H1 (cell line): ENCODE measurements around the gene ALPP. TPM values are rescaled to one million over a fixed set of nuclear protein-coding genes. Genes with fewer than 3 reads are reported as not detected.

Experiments used
- CTCF ChIA-PET: fragments of 300-600 bp; sonication (Branson Sonifier 250); formaldehyde crosslinking; loops from one replicate; lab custom pipeline; 2021; ENCODE audit not compliant: partially characterized antibody; lab: Charles Lee
- POLR2A ChIA-PET: fragments of 300-600 bp; sonication (Branson Sonifier 250); formaldehyde crosslinking; loops from one replicate; lab custom pipeline; 2021; ENCODE audit warnings: inconsistent platforms; ENCODE audit not compliant: partially characterized antibody; lab: Charles Lee
- DNase-seq, 2 experiments: peaks; one replicate each; pipeline versions ENCODE4 v3.0.0 to v3.0.0-alpha.2; 2010 to 2022; ENCODE audit warnings: low spot score in 2 of 2, low read depth in 1 of 2, mixed read lengths in 1 of 2
- FAIRE-seq: peaks from 2 replicates; lab custom pipeline; 2011; peaks lifted over from hg19 to GRCh38; lab: Jason Lieb, UNC
- H2AFZ ChIP-seq: 2 replicates; pipeline ENCODE4 v1.8.1; 2012; ENCODE audit warnings: low read length, inconsistent platforms
- H2AK5ac ChIP-seq: 2 replicates; pipeline ENCODE4 v1.6.1; 2013; ENCODE audit warnings: low read depth, low read length
- H2BK120ac ChIP-seq: replicated peaks from 2 replicates; pipeline ENCODE3; 2013; ENCODE audit warnings: low read depth, low read length, inconsistent platforms
- H2BK12ac ChIP-seq: 2 replicates; pipeline ENCODE4 v1.6.1; 2013; ENCODE audit warnings: low read depth, low read length
- H2BK15ac ChIP-seq: 2 replicates; pipeline ENCODE4 v1.6.1; 2013; ENCODE audit warnings: low read length
- H2BK20ac ChIP-seq: 2 replicates; pipeline ENCODE4 v1.6.1; 2013; ENCODE audit warnings: low read length
- H2BK5ac ChIP-seq: 2 replicates; pipeline ENCODE4 v1.6.1; 2013; ENCODE audit warnings: low read depth, low read length
- H3K14ac ChIP-seq: 2 replicates; pipeline ENCODE4 v1.6.1; 2013; ENCODE audit warnings: inconsistent platforms; ENCODE audit not compliant: insufficient read length
- H3K18ac ChIP-seq: 2 replicates; pipeline ENCODE4 v1.6.1; 2013; ENCODE audit warnings: low read length; ENCODE audit errors: extremely low read depth
- H3K23ac ChIP-seq: 2 replicates; pipeline ENCODE4 v1.6.1; 2013; ENCODE audit warnings: inconsistent platforms; ENCODE audit not compliant: insufficient read length
- H3K23me2 ChIP-seq: 2 replicates; pipeline ENCODE4 v1.6.1; 2013; ENCODE audit warnings: low read depth, low read length
- H3K27ac ChIP-seq: 2 replicates; pipeline ENCODE4 v1.6.1; 2011; ENCODE audit warnings: low read depth, low read length, inconsistent platforms
- H3K27me3 ChIP-seq, 4 experiments: replicated peaks in 1 of 4; 1 replicate in 1 of 4; 2 replicates in 3 of 4; pipeline versions ENCODE4 v1.6.1 to v1.8.1; 2011 to 2013; ENCODE audit warnings: low read length in 3 of 4, mild to moderate bottlenecking in 3 of 4, inconsistent platforms in 2 of 4, mixed read lengths in 2 of 4, moderate library complexity in 1 of 4; ENCODE audit not compliant: control insufficient read depth in 3 of 4, insufficient read depth in 3 of 4; ENCODE audit errors: extremely low read depth in 1 of 4
- H3K36me3 ChIP-seq, 4 experiments: 2 replicates each; pipeline versions ENCODE4 v1.6.1 to v1.8.1; 2011 to 2013; ENCODE audit warnings: mild to moderate bottlenecking in 4 of 4, low read length in 3 of 4, moderate library complexity in 2 of 4, control low read depth in 1 of 4, inconsistent platforms in 1 of 4; ENCODE audit not compliant: insufficient read depth in 4 of 4, control insufficient read depth in 2 of 4
- H3K4ac ChIP-seq: replicated peaks from 2 replicates; pipeline ENCODE3; 2013; ENCODE audit warnings: low read length, low read depth, mixed read lengths, inconsistent platforms; ENCODE audit not compliant: insufficient read length
- H3K4me1 ChIP-seq, 4 experiments: replicated peaks in 1 of 4; 1 replicate in 1 of 4; 2 replicates in 3 of 4; pipeline versions ENCODE4 v1.6.1 to v1.8.1; 2011 to 2013; ENCODE audit warnings: low read length in 3 of 4, inconsistent platforms in 2 of 4, mixed read lengths in 1 of 4; ENCODE audit not compliant: insufficient read depth in 4 of 4, control insufficient read depth in 3 of 4
- H3K4me2 ChIP-seq, 2 experiments: 2 replicates each; pipeline versions ENCODE4 v1.6.1 to v1.8.1; 2011 to 2013; ENCODE audit warnings: low read depth in 2 of 2, low read length in 2 of 2, control low read depth in 1 of 2, inconsistent platforms in 1 of 2, mild to moderate bottlenecking in 1 of 2; ENCODE audit not compliant: insufficient read depth in 1 of 2
- H3K4me3 ChIP-seq, 4 experiments: fragments of 200-600, 300-600 bp in 1 of 4; sonication (generic), shearing (Covaris generic), sonication (Bioruptor Twin) in 1 of 4; 2 replicates each; pipeline versions ENCODE4 v1.5.1 to v1.8.1; 2011 to 2016; ENCODE audit warnings: low read length in 4 of 4, low read depth in 3 of 4, control low read depth in 2 of 4, inconsistent platforms in 2 of 4, mild to moderate bottlenecking in 2 of 4, mixed read lengths in 1 of 4, moderate library complexity in 1 of 4; ENCODE audit not compliant: insufficient read depth in 2 of 4; ENCODE audit errors: extremely low read depth in 1 of 4
- H3K56ac ChIP-seq: replicated peaks from 2 replicates; pipeline ENCODE3; 2013; ENCODE audit warnings: low read depth, mild to moderate bottlenecking, mixed read lengths, low read length, inconsistent platforms; ENCODE audit not compliant: insufficient read length
- H3K79me1 ChIP-seq: 2 replicates; pipeline ENCODE4 v1.6.1; 2013; ENCODE audit warnings: low read depth, low read length, control low read depth
- H3K79me2 ChIP-seq, 2 experiments: 2 replicates each; pipeline versions ENCODE4 v1.6.1 to v1.8.1; 2012 to 2013; ENCODE audit warnings: low read length in 2 of 2, mild to moderate bottlenecking in 2 of 2, inconsistent platforms in 1 of 2; ENCODE audit not compliant: insufficient read depth in 2 of 2, control insufficient read depth in 1 of 2
- H3K9ac ChIP-seq, 4 experiments: replicated peaks in 1 of 4; 1 replicate in 1 of 4; 2 replicates in 3 of 4; pipeline versions ENCODE4 v1.6.1 to v1.8.1; 2011 to 2013; ENCODE audit warnings: low read depth in 3 of 4, low read length in 3 of 4, control low read depth in 2 of 4, mild to moderate bottlenecking in 2 of 4, moderate library complexity in 2 of 4, inconsistent platforms in 1 of 4; ENCODE audit errors: extremely low read depth in 1 of 4
- H3K9me3 ChIP-seq, 2 experiments: 2 replicates each; pipeline versions ENCODE4 v1.6.1 to v1.8.1; 2012 to 2013; ENCODE audit warnings: mild to moderate bottlenecking in 2 of 2, moderate library complexity in 2 of 2, control low read depth in 1 of 2, inconsistent platforms in 1 of 2, low read depth in 1 of 2, low read length in 1 of 2, mixed read lengths in 1 of 2; ENCODE audit not compliant: insufficient read depth in 2 of 2
- H4K20me1 ChIP-seq, 2 experiments: replicated peaks in 1 of 2; 2 replicates each; pipeline versions ENCODE3 to v1.8.1; 2011 to 2013; ENCODE audit warnings: inconsistent platforms in 2 of 2, low read length in 2 of 2, mild to moderate bottlenecking in 1 of 2; ENCODE audit not compliant: insufficient read depth in 2 of 2, control insufficient read depth in 1 of 2
- H4K5ac ChIP-seq: 2 replicates; pipeline ENCODE4 v1.6.1; 2013; ENCODE audit warnings: low read length, low read depth, mixed read lengths, inconsistent platforms; ENCODE audit not compliant: insufficient read length
- H4K8ac ChIP-seq: 2 replicates; pipeline ENCODE4 v1.8.0; 2013; ENCODE audit warnings: mild to moderate bottlenecking, moderate library complexity, low read length, inconsistent platforms; ENCODE audit not compliant: insufficient read depth; ENCODE audit errors: extremely low read depth
- H4K91ac ChIP-seq: replicated peaks from 2 replicates; pipeline ENCODE3; 2013; ENCODE audit warnings: low read length, mixed read lengths, inconsistent platforms; ENCODE audit not compliant: insufficient read length
- ASH2L ChIP-seq: fragments of 200-600, 300-600 bp; sonication (generic); IDR thresholded peaks from one replicate; pipeline ENCODE4 v1.7.1; 2017; ENCODE audit warnings: low read length
- HDAC2 ChIP-seq, 2 experiments: fragments of 300-600 bp in 1 of 2; sonication (generic) in 1 of 2; IDR thresholded peaks; 2 replicates each; pipeline ENCODE4 v1.6.1; 2011 to 2012; ENCODE audit warnings: low read depth in 2 of 2, low read length in 2 of 2, mild to moderate bottlenecking in 2 of 2, moderate library complexity in 2 of 2, borderline replicate concordance in 1 of 2, inconsistent platforms in 1 of 2
- MAFK ChIP-seq: IDR thresholded peaks from 2 replicates; pipeline ENCODE4 v1.6.1; 2012; ENCODE audit warnings: low read depth, mild to moderate bottlenecking, improper control_type of control experiment, low read length
- POLR2AphosphoS5 ChIP-seq: IDR thresholded peaks from 2 replicates; pipeline ENCODE4 v1.6.1; 2011; ENCODE audit warnings: low read depth, low read length
- RFX5 ChIP-seq: IDR thresholded peaks from 2 replicates; pipeline ENCODE4 v1.6.1; 2011; ENCODE audit warnings: low read depth, low read length, improper control_type of control experiment, borderline replicate concordance
- RXRA ChIP-seq: IDR thresholded peaks from 2 replicates; pipeline ENCODE4 v1.6.1; 2011; ENCODE audit warnings: low read depth, mild to moderate bottlenecking, low read length, moderate library complexity; ENCODE audit not compliant: insufficient read depth
- SIRT6 ChIP-seq: IDR thresholded peaks from one replicate; pipeline ENCODE4 v1.7.1; 2012; ENCODE audit warnings: low read length, inconsistent platforms
- SP2 ChIP-seq: IDR thresholded peaks from 2 replicates; pipeline ENCODE4 v1.6.1; 2012; ENCODE audit warnings: mild to moderate bottlenecking, low read length, inconsistent platforms
- TCF12 ChIP-seq: IDR thresholded peaks from 2 replicates; pipeline ENCODE4 v1.6.1; 2011; ENCODE audit warnings: low read depth, mild to moderate bottlenecking, low read length
- ZNF274 ChIP-seq: IDR thresholded peaks from 2 replicates; pipeline ENCODE4 v1.7.0; 2012; ENCODE audit warnings: low read length, borderline replicate concordance; ENCODE audit errors: extremely low read depth
- WGBS, 2 experiments: shearing (Covaris generic) in 1 of 2; methylation state at CpG; one replicate each; pipeline versions ENCODE4 v1.1.6 to v1.1.7; 2013 to 2015; ENCODE audit warnings: low lambda C conversion rate in 2 of 2, mixed read lengths in 2 of 2, inconsistent platforms in 1 of 2, low coverage in 1 of 2, missing lambda C conversion rate in 1 of 2; ENCODE audit not compliant: insufficient replicate concordance in 2 of 2, insufficient coverage in 1 of 2, insufficient read length in 1 of 2; ENCODE audit errors: extremely low coverage in 1 of 2, missing lambda C conversion rate in 1 of 2; 5-methylcytosine and 5-hydroxymethylcytosine counted together
- polyA plus RNA-seq, 7 experiments: library from polyadenylated mRNA; depleted of rRNA in 3 of 7; stranded (reverse) in 5 of 7; unstranded in 2 of 7; fragments of >200 nt in 5 of 7; fragments of 200-250 nt in 2 of 7; gene quantifications; 1 replicate in 5 of 7; 2 replicates in 1 of 7; 4 replicates in 1 of 7; pipeline versions ENCODE4 v1.2.1 to v1.2.3, GENCODE V29; 2011 to 2013; ENCODE audit warnings: missing spikeins in 2 of 7, mixed read lengths in 2 of 7
- total RNA-seq: library from RNA; stranded (reverse); fragmentation: NEBNext Ultra II Directional; extraction: Animal tissue kit (Norgen Biotek cat#: 25700); gene quantifications from 2 replicates; pipeline ENCODE4 v1.2.1, GENCODE V29; 2021

The ALPP gene
- total and polyA plus RNA-seq, 2 of the 8 experiments (the other 6 are each of a cell fraction or from before 2014, with no cell fraction given): 0.15 TPM

- peak overlapping the region; percentile 41 for H3K4ac ChIP-seq
- peaks cover 4% of the 10 kb centered on the region for H3K79me1 ChIP-seq
- H3K56ac ChIP-seq: no peak overlapping the region
- DNase-seq (no peak), FAIRE-seq (no peak)
- peaks cover 5 to 13% of the 10 kb centered on the region in 2 experiments for H4K20me1 ChIP-seq
- no peak overlapping the region for H3K23ac ChIP-seq
- CTCF ChIA-PET: interaction anchor here (1.1 to 9.8 kb wide), 10 partner anchors 12 to 102 kb away, joined by 3 to 80 read pairs (median 6); partner anchors contain the start of gene PRSS56
- peak overlapping the region; percentile 18 for H4K5ac ChIP-seq
- H3K9ac ChIP-seq: peak overlapping the region in 3 of 4 experiments; percentile 60 to 67 (median 64); a peak in 2 of 7 replicates
- peaks cover 4 to 34% (median 22%) of the 10 kb centered on the region in 4 experiments for H3K4me1 ChIP-seq
- H3K14ac ChIP-seq: no peak overlapping the region
- no peak overlapping the region for H2BK20ac ChIP-seq
- peak overlapping the region; percentile 34 for H4K91ac ChIP-seq
- peaks cover 12 to 40% (median 36%) of the 10 kb centered on the region in 4 experiments for H3K27me3 ChIP-seq
- peak overlapping the region; percentile 77 to 88 for H3K4me2 ChIP-seq
- H3K9me3 ChIP-seq: no peaks in the 10 kb centered on the region
- TF ChIP-seq SIRT6 (no peak), RXRA (no peak), TCF12 (no peak), ZNF274 (no peak), POLR2AphosphoS5 (no peak), SP2 (no peak), HDAC2 (IDR thresholded peaks at IDR 0.05; ENCODE audit: borderline replicate concordance in 1 of 2, low read depth in 2 of 2, low read length in 2 of 2) (no peak), MAFK (no peak), ASH2L (no peak), RFX5 (no peak)
- TF ChIP-seq, all 59 proteins: peak for 0
- H2AFZ ChIP-seq: no peak overlapping the region
- no peak overlapping the region for H3K27ac ChIP-seq
- H4K8ac ChIP-seq: no peak overlapping the region; the same call in 1 of the 2 replicates
- POLR2A ChIA-PET: interaction anchor here (1.2 to 7.0 kb wide), 9 partner anchors 7 to 93 kb away, joined by 4 to 57 read pairs (median 5); partner anchors contain the start of gene ALPG
- no peak overlapping the region for H2BK120ac ChIP-seq
- no peak overlapping the region for H2AK5ac ChIP-seq
- H2BK15ac ChIP-seq: peak overlapping the region; percentile 88; the same call in 1 of the 2 replicates
- peak overlapping the region; percentile 90; the same call in 1 of the 2 replicates for H3K18ac ChIP-seq
- H3K23me2 ChIP-seq: peaks cover 23% of the 10 kb centered on the region; the same call in 1 of the 2 replicates
- H3K4me3 ChIP-seq: peak overlapping the region; percentile 69 to 95 (median 76); a peak in 6 of 8 replicates
- no peak overlapping the region for H2BK5ac ChIP-seq
- peaks cover 0 to 44% of the 10 kb centered on the region in 2 experiments; a peak in 2 of 4 replicates for H3K79me2 ChIP-seq
- WGBS, 2 experiments: 68% methylated on average over 5 of the region's 6 CpGs; no CpG with 5 or more reads in 1 of the 2 experiments
- peaks cover 8 to 58% (median 33%) of the 10 kb centered on the region in 4 experiments for H3K36me3 ChIP-seq
- H2BK12ac ChIP-seq: peak overlapping the region; percentile 75; the same call in 1 of the 2 replicates
These were observed 39.5 kb downstream of the ALPP start for GRCh38 chr2:232418056-232418455.
